Lower lobe of right lung (tissue), 2 donors: ENCODE measurements around the gene HECW1. TPM values are rescaled to one million over a fixed set of nuclear protein-coding genes. Genes with fewer than 3 reads are reported as not detected.

Experiments used
- ATAC-seq, 2 donors: fragments of 200-7000 bp; cut with Tn5 transposase; one replicate each; pipeline ENCODE4 v1.9.1; 2020 to 2022; ENCODE audit warnings: mild to moderate bottlenecking in 2 of 2, moderate library complexity in 2 of 2
- DNase-seq: peaks from one replicate; pipeline ENCODE4 v3.0.0-alpha.2; 2020
- H3K27ac ChIP-seq: fragments of 200-600 bp; one replicate; pipeline ENCODE4 v1.8.0; 2022
- H3K27me3 ChIP-seq: fragments of 200-600 bp; one replicate; pipeline ENCODE4 v1.8.0; 2022; ENCODE audit warnings: low read depth
- H3K36me3 ChIP-seq: fragments of 200-600 bp; one replicate; pipeline ENCODE4 v1.8.0; 2022; ENCODE audit warnings: mild to moderate bottlenecking
- H3K4me1 ChIP-seq: fragments of 200-600 bp; one replicate; pipeline ENCODE4 v1.8.0; 2022
- H3K4me3 ChIP-seq: fragments of 200-600 bp; one replicate; pipeline ENCODE4 v1.8.0; 2022; ENCODE audit warnings: mild to moderate bottlenecking
- H3K9me3 ChIP-seq: fragments of 200-600 bp; one replicate; pipeline ENCODE4 v1.8.0; 2022
- intact Hi-C: fragments of 100-400 bp; cut with DNase I; formaldehyde crosslinking; loops from one replicate; pipeline ENCODE4 v1.11.0; 2022
- total RNA-seq: library from RNA; stranded (reverse); fragmentation: NEBNext Ultra II Directional; extraction: Animal tissue kit (Norgen Biotek cat#: 25700); gene quantifications from one replicate; pipeline ENCODE4 v1.2.1, GENCODE V29; 2021
- TF ChIP-seq, protein P1 (sequence below): fragments of 200-600 bp; IDR thresholded peaks from one replicate; pipeline ENCODE4 v1.8.0; 2022; ENCODE audit warnings: antibody characterized with exemption, mild to moderate bottlenecking
- donor health status: DM: no; HTN: yes; CAD: no; lungs with severe emphysema.

The HECW1 gene
- total RNA-seq, 1 donor from 2014 or later: 0.06 TPM

- ATAC-seq (no peak), DNase-seq (no peak)
- Histone ChIP-seq H3K27ac (no peak overlapping the region), H3K4me3 (no peak overlapping the region), H3K9me3 (no peaks in the 10 kb centered on the region), H3K4me1 (no peaks in the 10 kb centered on the region), H3K27me3 (peaks cover 10% of the 10 kb centered on the region), H3K36me3 (no peaks in the 10 kb centered on the region)
- intact Hi-C loops: no loop called here
- TF ChIP-seq, protein P1, sequence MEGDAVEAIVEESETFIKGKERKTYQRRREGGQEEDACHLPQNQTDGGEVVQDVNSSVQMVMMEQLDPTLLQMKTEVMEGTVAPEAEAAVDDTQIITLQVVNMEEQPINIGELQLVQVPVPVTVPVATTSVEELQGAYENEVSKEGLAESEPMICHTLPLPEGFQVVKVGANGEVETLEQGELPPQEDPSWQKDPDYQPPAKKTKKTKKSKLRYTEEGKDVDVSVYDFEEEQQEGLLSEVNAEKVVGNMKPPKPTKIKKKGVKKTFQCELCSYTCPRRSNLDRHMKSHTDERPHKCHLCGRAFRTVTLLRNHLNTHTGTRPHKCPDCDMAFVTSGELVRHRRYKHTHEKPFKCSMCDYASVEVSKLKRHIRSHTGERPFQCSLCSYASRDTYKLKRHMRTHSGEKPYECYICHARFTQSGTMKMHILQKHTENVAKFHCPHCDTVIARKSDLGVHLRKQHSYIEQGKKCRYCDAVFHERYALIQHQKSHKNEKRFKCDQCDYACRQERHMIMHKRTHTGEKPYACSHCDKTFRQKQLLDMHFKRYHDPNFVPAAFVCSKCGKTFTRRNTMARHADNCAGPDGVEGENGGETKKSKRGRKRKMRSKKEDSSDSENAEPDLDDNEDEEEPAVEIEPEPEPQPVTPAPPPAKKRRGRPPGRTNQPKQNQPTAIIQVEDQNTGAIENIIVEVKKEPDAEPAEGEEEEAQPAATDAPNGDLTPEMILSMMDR: no peak
Observed at GRCh38 chr7:43278088-43278644, 165.7 kb downstream of the HECW1 start.

DNA sequence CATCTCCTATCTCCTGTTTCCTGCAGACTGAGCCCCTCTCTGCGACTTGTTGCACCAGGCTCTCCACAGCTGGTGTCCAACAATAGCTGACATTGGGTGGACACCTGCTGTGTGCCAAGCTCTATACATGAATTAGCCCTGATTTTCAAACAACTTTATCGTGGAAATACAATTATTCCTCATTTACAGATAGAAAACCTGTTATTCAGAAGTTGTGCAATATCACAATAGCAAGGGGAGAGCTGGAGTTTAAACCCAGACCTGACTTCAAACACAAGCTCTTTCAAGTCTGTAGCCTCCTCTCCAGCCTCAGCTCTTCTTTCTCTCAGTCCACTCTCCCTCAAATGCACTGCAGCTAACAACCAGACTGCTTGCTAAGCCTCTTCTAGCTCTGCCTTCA lies 168.8 kb downstream of the HECW1 start:
- no peak for ATAC-seq
- no peak for DNase-seq
- TF ChIP-seq, protein P1: no peak
- Histone ChIP-seq H3K36me3 (no peaks in the 10 kb centered on the region), H3K27me3 (peaks cover 14% of the 10 kb centered on the region), H3K4me3 (no peak overlapping the region), H3K4me1 (no peaks in the 10 kb centered on the region), H3K9me3 (no peaks in the 10 kb centered on the region), H3K27ac (no peak overlapping the region)
- intact Hi-C loops: no loop called here

- intact Hi-C loops: no loop called here
- Histone ChIP-seq H3K36me3 (no peaks in the 10 kb centered on the region), H3K27me3 (peaks cover 14% of the 10 kb centered on the region), H3K9me3 (no peaks in the 10 kb centered on the region), H3K4me3 (no peak overlapping the region), H3K27ac (no peak overlapping the region), H3K4me1 (no peaks in the 10 kb centered on the region)
- TF ChIP-seq, protein P1: no peak
- no peak for DNase-seq
- ATAC-seq: no peak
Observed at GRCh38 chr7:43283706-43284105, 171.3 kb downstream of the HECW1 start.

DNA sequence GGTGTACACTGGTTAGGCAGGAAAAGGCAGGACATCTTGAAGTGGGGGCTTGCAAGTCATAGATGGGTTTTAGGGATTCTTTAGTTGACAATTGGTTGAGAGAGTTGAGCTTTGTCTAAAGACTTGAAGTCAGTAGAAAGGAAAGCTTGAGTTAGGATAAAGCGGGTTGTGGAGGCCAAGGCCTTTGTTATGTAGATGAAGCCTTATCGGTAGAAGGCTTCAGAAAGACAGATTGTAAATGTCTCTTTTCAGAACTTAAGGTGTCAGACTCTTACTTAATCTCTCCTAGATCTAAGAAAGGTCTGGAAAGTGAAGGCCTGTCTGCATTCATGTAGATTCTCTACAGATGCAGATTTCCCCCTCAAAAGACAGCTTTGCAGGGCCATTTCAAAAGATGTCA lies 177.4 kb downstream of the HECW1 start:
- intact Hi-C loops: no loop called here
- Histone ChIP-seq H3K4me1 (no peaks in the 10 kb centered on the region), H3K27me3 (no peaks in the 10 kb centered on the region), H3K27ac (no peak overlapping the region), H3K4me3 (no peak overlapping the region), H3K36me3 (no peaks in the 10 kb centered on the region), H3K9me3 (peaks cover 10% of the 10 kb centered on the region)
- no peak for DNase-seq
- TF ChIP-seq, protein P1: no peak
- no peak for ATAC-seq

DNA sequence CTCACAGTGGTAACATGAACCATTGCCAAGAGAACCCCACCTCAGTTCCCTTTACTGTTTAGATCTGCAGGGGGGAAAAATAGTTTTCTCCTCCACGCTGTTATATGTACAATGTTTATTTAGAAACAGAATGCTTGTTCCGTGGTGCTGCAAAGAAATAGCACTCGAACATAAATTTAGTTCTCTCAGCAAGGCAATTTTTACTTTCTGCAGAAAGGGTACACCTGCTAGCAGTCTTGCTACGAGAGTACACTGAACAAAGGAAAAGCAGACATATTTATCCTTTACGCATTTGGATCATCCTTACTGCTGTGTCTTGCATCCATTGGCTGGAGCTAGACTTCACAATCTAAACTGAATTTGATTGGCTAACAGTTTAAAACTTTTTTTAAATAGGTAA lies 178.5 kb downstream of the HECW1 start:
- TF ChIP-seq, protein P1: no peak
- intact Hi-C loops: no loop called here

GRCh38 chr7:43291789-43292188 lies 179.3 kb downstream of the HECW1 start:
- peaks cover 10% of the 10 kb centered on the region for H3K9me3 ChIP-seq
- H3K27me3 ChIP-seq: no peaks in the 10 kb centered on the region
- no peak overlapping the region for H3K4me3 ChIP-seq
- intact Hi-C loops: no loop called here
- ATAC-seq (no peak), DNase-seq (no peak)
- TF ChIP-seq, protein P1: no peak
- H3K36me3 ChIP-seq: no peaks in the 10 kb centered on the region
- no peaks in the 10 kb centered on the region for H3K4me1 ChIP-seq
- H3K27ac ChIP-seq: no peak overlapping the region

More for the DNA sequence above, 178.5 kb downstream of the HECW1 start:
- no peak for DNase-seq
- Histone ChIP-seq H3K4me3 (no peak overlapping the region), H3K27ac (no peak overlapping the region), H3K4me1 (no peaks in the 10 kb centered on the region), H3K9me3 (peaks cover 10% of the 10 kb centered on the region), H3K27me3 (no peaks in the 10 kb centered on the region), H3K36me3 (no peaks in the 10 kb centered on the region)
- no peak for ATAC-seq
